Brain pericyte (primary cell): ENCODE results near the gene PPP4R3A.
"Not testable (repeated sequence)": the region's sequence is repeated elsewhere in the genome, so short reads cannot be mapped to it uniquely, and the experiment has no call there.

ENCODE experiments used
- DNase-seq: peaks from one replicate; pipeline ENCODE4 v3.0.0-alpha.2; 2012; ENCODE audit warnings: low read depth, low spot score

The PPP4R3A gene

DNA sequence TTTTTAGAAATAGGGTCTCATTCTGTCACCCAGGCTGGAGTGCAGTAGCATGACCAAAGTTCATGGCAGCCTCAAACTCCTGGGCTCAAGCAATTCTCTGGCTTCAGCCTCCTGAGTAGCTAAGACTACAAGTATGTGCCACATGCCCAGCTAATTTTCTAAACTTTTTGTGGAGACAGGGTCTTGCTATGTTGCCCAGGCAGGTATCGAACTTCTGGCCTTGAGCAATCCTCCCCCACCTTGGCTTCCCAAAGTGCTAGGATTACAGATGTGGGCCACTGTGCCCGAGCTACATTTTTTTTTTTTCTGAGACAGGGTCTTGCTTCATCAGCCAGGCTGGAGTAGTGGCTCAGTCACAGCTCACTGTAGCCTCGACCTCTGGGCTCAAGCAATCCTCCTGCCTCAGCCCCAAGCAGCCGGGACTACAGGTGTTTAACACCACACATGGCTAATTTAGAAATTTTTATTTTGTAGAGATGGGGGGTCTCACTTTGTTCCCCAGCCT is 7.1 kb downstream of the PPP4R3A start:
- DNase-seq = no peak

DNA sequence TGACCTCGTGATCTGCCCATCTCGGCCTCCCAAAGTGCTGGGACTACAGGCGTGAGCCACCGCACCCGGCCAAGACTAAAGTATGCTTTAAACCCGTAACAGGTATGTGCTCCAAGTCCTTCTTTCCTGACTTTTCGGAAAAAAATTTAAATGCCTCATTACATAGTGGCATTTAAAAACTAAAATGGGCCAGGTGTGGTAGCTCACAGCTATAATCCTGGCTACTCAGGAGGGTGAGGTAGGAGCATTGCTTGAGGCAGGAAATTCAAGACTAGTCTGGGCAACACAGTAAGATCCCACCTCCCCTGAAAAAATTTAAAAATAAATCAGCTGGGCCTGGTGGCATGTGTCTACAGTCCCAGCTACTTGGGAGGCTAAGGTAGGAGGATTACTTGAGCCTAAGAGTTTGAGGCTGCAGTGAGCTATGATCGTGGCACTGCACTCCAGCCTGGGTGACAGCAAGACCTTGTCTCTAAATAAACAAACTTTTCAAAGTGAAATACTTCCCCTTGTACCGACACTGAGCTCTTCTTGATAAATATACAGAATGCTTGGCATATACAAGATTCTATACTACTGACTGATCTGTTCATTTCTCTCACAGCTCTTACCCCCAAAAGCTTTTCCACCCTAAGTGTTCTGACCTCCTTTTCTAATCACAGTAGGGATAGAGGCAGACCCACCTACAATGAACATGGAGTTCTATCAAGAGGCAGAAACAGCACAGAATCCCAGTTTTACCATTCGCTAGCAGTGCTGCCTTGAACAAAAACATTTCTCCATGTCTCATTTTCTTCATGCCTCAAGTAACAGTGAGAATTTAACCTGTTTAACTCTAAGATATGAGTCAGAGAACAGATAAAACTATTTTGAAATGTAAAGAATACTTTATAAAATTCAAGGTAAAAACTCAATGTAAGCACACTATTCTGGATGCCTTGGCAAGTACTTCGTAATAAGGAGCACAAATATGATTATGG is 7.9 kb downstream of the PPP4R3A start:
- no peak for DNase-seq

- DNase-seq = no peak
These were observed 8.8 kb downstream of the PPP4R3A start for GRCh38 chr14:91501348-91501747.

- no peak for DNase-seq
These were observed 13.3 kb downstream of the PPP4R3A start for GRCh38 chr14:91496790-91497189.

DNA sequence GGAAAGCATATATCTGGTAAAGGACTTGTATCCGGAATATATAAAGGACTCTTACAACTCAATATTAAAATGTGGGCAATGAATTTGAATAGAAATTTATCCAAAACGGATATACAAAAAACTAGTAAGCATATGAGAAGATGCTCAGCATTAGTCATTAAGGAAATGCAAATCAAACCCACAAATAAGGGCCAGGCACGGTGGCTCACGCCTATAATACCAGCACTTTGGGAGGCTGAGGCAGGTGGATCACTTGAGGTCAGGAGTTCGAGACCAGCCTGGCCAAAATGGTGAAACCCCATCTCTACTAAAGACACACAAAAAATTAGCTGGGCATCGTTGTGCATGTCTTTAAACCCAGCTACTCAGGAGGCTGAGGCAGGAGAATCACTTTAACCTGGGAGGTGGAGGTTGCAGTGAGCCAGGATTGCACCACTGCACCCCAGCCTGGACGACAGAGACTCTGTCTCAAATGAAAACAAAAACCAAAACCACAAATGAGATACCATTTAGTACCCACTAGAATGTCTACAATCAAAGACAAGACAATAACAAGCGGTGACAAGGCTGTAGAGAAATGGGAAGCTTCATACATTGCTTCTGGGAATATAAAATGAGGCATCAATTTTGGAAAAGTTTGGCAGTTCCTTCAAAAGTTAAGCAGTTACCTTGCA is 15.6 kb downstream of the PPP4R3A start:
- not testable (repeated sequence) for DNase-seq

DNA sequence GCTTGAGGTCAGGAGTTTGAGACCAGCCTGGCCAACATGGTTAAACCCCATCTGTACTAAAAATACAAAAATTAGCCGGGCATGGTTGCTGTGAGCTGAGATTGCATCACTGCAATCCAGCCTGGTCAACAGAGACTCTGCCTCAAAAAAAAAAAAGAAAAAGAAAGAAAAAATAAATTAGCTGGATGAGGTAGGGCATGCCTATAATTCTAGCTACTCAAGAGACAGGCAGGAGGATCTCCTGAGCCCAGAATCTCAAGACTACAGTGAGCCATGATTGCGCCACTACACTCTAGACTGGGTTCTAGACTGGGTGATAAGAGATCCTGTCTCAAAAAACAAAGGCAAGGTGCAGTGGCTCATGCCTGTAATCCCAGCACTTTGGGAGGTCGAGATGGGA is 16.9 kb downstream of the PPP4R3A start:
- no peak for DNase-seq

DNA sequence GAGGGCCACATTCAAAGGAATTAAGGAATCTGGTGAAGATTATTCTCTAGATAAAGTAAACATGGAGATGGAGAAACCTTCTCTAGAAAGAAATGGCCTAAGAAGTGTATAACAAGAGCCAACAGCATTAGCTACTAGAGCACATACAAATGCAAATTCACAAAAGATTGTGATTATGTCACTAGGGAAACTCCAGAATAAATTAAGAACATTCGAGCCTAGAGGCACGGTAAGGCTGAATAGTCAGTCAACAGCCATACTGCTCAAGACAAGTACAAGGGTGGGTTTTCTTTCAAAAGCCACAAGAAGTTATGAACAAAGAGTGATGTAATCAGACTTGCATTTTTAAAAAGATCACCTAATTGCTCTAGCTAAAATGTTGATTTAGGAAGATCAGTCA is 25.4 kb downstream of the PPP4R3A start:
- DNase-seq = no peak

GRCh38 chr14:91484186-91484585 is 25.9 kb downstream of the PPP4R3A start:
- no peak for DNase-seq

GRCh38 chr14:91482263-91483013 is 27.7 kb downstream of the PPP4R3A start:
- DNase-seq = no peak

GRCh38 chr14:91477388-91477787 is 32.7 kb downstream of the PPP4R3A start:
- DNase-seq = no peak

DNA sequence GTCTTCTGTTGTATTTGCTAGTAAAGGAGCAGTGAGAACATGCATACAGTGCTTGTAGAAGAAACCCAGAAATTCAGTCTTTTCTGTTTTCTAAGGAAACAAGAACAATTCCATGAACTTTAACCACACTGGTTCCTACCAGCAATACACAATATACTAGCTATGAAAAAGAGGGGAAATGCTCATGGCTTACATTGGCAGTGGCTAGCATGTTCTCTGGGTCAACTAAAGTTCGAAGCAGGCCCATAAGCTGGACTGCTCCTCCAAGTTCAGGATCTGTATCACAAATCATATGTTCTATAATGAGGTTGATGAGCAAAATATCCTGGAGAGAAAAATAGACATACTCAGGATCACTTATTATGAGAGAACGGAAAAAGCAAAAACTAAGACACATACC is 37.1 kb downstream of the PPP4R3A start:
- no peak for DNase-seq

DNA sequence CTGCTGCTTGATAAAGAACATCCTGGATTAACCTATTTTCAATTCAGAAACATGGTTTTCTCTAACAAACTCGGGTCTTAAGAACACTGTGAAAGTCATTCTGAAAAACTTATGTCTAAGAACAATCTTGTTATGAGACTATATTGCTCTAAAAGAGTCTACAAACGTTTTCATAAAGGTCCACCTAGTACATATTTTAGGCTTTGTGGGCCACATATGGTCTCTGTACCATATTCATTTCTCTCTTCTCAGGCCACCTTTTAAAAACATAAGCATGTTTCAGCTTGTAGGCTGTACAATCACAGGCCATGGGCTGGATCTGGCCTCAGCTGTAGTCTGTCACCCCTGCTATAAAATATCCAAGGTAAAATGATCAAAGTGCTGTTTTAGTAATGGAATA is 39.9 kb downstream of the PPP4R3A start:
- DNase-seq = no peak

GRCh38 chr14:91466192-91466591 is 43.9 kb downstream of the PPP4R3A start:
- DNase-seq = no peak

GRCh38 chr14:91464615-91465205 is 45.4 kb downstream of the PPP4R3A start:
- DNase-seq = no peak

DNA sequence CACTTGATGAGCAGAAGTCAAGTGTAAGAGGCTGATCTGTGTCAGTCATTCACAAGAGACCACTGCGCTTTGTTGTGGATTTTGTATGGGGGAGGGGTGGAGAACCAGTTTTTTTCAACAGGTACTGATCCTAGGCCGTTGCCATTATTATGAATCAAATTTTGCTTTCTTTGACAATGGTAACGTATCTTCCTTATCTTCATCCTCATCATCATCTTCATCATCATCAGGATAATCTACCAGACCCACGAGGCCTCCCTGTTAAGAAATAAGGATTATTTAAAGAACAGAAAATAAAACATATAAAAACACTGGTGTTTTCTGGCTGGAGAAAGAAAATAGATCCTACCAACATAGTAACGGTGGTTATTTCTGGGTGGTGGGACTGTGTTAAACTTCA is 51.5 kb downstream of the PPP4R3A start:
- DNase-seq = no peak

GRCh38 chr14:91456283-91456682 is 53.8 kb downstream of the PPP4R3A start:
- DNase-seq = no peak

DNA sequence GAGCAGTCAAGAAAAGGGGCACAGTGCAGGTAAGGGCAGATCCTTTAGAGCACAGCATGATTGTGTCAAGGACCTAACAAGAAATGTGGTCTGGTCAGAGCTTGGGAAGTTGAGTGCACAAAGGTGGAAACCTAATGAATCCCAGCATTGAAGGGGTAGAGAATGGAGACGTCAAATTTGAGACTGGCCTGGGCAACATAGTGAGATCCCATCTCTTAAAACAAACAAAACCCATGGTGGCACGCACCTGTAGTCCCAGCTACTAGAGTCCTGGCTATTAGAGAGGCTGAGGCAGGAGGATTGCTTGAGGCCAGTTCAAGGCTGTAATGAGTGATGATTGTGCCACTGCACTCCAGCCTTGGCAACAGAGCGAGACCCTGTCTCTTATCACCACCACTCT is 55.5 kb downstream of the PPP4R3A start:
- no peak for DNase-seq

- no peak for DNase-seq
These were observed 56.0 kb downstream of the PPP4R3A start for GRCh38 chr14:91454155-91454554.

GRCh38 chr14:91453744-91454143 is 56.4 kb downstream of the PPP4R3A start:
- DNase-seq = no peak

GRCh38 chr14:91444335-91445020 is 65.6 kb downstream of the PPP4R3A start:
- DNase-seq = no peak

GRCh38 chr14:91439345-91439744 is 70.8 kb downstream of the PPP4R3A start:
- no peak for DNase-seq
